ENCODE data around the gene MCF2L. TPM values are rescaled to one million over a fixed set of nuclear protein-coding genes. Genes with fewer than 3 reads are reported as not detected.

The MCF2L gene, protein sequence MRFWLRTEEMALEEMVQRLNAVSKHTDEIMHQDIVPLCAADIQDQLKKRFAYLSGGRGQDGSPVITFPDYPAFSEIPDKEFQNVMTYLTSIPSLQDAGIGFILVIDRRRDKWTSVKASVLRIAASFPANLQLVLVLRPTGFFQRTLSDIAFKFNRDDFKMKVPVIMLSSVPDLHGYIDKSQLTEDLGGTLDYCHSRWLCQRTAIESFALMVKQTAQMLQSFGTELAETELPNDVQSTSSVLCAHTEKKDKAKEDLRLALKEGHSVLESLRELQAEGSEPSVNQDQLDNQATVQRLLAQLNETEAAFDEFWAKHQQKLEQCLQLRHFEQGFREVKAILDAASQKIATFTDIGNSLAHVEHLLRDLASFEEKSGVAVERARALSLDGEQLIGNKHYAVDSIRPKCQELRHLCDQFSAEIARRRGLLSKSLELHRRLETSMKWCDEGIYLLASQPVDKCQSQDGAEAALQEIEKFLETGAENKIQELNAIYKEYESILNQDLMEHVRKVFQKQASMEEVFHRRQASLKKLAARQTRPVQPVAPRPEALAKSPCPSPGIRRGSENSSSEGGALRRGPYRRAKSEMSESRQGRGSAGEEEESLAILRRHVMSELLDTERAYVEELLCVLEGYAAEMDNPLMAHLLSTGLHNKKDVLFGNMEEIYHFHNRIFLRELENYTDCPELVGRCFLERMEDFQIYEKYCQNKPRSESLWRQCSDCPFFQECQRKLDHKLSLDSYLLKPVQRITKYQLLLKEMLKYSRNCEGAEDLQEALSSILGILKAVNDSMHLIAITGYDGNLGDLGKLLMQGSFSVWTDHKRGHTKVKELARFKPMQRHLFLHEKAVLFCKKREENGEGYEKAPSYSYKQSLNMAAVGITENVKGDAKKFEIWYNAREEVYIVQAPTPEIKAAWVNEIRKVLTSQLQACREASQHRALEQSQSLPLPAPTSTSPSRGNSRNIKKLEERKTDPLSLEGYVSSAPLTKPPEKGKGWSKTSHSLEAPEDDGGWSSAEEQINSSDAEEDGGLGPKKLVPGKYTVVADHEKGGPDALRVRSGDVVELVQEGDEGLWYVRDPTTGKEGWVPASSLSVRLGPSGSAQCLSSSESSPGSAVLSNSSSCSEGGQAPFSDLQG
- total RNA-seq (2022; extraction: Qiagen RNA extraction; ENCODE audit: low read depth) = 0.14 to 0.76 TPM (median 0.31 TPM) in 5 replicates

DNA sequence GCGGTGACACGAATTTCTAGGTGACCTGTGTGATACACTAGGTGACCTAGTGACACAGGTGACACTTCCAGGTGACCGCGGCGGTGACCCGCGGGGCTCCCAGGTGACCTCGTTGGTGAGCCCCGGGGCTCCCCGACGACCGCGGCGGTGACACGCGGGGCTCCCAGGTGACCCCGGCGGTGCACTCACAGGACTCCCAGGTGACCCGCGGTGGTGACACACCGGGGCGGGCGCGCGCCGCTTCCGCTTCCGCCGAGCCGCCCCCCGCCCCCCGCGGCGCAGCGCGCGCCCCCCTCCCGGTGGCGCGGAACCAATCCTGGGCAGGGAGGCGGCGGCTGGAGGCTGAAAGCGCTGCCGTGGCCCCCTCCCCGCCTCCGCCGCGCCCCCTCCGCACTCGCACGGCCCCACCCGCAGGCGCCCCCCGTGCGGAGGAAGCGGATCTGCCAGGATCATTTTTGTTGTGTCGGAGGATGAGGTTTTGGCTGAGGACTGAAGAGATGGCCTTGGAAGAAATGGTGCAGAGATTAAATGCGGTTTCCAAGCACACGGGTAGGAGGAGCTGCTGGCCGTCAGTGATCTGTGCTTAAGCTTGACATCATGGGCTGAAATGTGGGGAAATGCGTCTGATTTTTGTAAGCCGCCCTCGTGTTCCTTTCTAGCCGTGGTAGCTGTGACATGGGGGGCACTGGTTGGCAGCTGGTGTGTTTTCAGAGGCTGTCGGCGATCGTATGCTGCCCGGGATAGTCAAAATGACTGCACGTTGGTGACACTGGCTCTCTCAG, at the start of gene MCF2L:
Gene MCF2L, plus strand, starts transcription at position 305 of the 782 bp plus-strand sequence. Its CDS starts 166 bp downstream, at position 471.

DNA sequence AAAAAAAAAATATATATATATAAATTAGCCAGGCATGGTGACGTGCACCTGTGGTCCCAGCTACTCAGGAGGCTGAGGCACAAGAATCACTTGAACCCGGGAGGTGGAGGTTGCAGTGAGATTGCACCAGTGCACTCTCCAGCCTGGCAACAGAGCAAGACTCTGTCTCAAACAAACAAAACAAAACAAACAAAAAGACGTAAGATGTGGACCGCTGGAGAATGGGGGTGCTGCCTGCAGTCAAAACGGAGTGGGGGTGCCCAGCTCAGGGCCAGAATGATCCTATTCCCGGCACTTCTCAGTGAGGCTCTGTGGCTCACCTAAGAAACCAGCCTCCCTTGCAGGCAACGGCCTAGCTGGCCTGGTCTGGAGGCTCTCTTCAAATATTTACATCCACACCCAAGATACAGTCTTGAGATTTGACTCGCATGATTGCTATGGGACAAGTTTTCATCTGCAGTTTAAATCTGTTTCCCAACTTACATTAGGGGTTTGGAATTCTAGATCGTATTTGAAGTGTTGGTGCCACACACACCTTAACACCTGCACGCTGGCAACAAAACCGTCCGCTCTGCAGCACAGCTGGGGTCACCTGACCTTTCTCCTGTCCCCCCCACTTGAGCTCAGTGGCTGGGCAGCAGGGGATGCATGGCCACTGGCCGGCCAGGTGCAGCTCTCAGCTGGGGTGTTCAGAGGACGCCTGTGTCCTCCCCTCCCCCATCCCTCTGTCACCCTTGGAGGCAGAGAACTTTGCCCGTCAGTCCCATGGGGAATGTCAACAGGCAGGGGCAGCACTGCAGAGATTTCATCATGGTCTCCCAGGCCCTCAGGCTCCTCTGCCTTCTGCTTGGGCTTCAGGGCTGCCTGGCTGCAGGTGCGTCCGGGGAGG, 136.3 kb downstream of the MCF2L start, which contains the start of gene F7:
Gene F7, plus strand, starts transcription at position 760 of the 889 bp plus-strand sequence. Its CDS starts 51 bp downstream, at position 811.

DNA sequence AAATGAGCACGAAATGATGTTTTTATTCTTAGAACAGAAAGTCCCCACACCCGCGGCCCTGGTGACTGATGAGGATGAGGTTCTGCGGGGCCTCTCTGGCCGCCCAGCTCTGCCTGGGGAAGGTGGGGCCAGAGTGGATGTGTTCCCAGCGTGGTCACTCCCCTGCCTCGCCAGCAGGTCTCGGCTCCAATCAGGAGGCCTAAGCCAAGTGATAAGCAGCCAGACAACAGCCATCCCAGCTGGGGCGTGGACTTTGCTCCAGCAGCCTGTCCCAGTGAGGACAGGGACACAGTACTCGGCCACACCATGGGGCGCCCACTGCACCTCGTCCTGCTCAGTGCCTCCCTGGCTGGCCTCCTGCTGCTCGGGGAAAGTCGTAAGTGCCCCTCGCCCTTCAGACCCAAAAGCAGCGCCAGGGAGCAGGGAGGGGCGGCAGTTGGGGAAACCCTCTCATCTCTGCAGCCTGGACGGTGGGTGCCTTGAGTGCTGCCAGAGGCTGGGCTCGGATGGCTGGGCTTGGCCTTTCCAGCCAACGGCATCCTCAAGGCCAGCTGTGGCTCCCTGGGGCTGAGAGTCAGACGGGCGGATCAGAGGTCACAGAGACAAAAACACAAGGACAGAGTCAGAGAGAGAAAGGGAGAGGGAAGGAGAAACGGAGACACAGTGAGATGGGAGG, 153.7 kb downstream of the MCF2L start, which contains the start of gene F10:
Gene F10, plus strand, starts transcription at position 250 of the 676 bp plus-strand sequence. Its CDS starts 57 bp downstream, at position 307.

Other genes starting within 250 kb of the MCF2L start
- 0.07 to 0.12 TPM (median 0.07 TPM) in 3 of 5 replicates, not detected in the others for gene F7, start 136.6 kb downstream of the MCF2L start, total RNA-seq (2022; extraction: Qiagen RNA extraction; ENCODE audit: low read depth)
- 0.13 TPM in 1 of 5 replicates, not detected in the others for gene F10, start 153.6 kb downstream of the MCF2L start, total RNA-seq (2022; extraction: Qiagen RNA extraction; ENCODE audit: low read depth)
- not detected in 5 replicates for gene PROZ, start 189.4 kb downstream of the MCF2L start, total RNA-seq (2022; extraction: Qiagen RNA extraction; ENCODE audit: low read depth)
- 38.7 to 48.0 TPM (median 41.9 TPM) in 5 replicates for gene PCID2, start 239.5 kb downstream of the MCF2L start, total RNA-seq (2022; extraction: Qiagen RNA extraction; ENCODE audit: low read depth)
- gene CUL4A, start 240.4 kb downstream of the MCF2L start, total RNA-seq (2022; extraction: Qiagen RNA extraction; ENCODE audit: low read depth) = 46.7 to 60.6 TPM (median 56.1 TPM) in 5 replicates